Measurements from ENCODE around the gene CES3.
"Not testable (repeated sequence)": the region's sequence is repeated elsewhere in the genome, so short reads cannot be mapped to it uniquely, and the experiment has no call there.

DNA sequence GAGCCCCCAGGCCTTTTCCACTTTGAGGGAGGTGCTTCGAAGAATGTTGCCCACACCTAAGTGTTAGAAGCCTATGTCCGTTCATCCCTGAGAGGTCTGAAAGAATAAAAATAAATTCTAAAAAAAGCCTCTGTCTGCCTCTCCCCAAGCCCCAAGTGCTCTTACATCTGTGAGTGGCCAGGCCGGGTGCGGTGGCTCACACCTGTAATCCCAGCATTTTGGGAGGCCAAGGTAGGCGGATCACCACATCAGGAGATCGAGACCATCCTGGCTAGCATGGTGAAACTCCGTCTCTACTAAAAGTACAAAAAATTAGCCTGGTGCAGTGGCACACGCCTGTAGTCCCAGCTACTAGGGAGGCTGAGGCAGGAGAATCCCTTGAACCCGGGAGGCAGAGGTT is 16.1 kb upstream of the CES3 start:
- TF ChIP-seq, protein P1, sequence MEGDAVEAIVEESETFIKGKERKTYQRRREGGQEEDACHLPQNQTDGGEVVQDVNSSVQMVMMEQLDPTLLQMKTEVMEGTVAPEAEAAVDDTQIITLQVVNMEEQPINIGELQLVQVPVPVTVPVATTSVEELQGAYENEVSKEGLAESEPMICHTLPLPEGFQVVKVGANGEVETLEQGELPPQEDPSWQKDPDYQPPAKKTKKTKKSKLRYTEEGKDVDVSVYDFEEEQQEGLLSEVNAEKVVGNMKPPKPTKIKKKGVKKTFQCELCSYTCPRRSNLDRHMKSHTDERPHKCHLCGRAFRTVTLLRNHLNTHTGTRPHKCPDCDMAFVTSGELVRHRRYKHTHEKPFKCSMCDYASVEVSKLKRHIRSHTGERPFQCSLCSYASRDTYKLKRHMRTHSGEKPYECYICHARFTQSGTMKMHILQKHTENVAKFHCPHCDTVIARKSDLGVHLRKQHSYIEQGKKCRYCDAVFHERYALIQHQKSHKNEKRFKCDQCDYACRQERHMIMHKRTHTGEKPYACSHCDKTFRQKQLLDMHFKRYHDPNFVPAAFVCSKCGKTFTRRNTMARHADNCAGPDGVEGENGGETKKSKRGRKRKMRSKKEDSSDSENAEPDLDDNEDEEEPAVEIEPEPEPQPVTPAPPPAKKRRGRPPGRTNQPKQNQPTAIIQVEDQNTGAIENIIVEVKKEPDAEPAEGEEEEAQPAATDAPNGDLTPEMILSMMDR (IDR thresholded peaks at IDR 0.05 in 4 of 5, conservative IDR thresholded peaks at IDR 0.05 in 1 of 5) = not testable (repeated sequence)
- TF ChIP-seq POLR2A (IDR thresholded peaks at IDR 0.05) = not testable (repeated sequence)

Measured in gastrocnemius medialis (tissue), 4 donors.